Measurements from ENCODE around the gene LRRC32. TPM values are rescaled to one million over a fixed set of nuclear protein-coding genes. Genes with fewer than 3 reads are reported as not detected.

Gene LRRC32
- total RNA-seq, 1 donor from 2014 or later, result 24.4 TPM

DNA sequence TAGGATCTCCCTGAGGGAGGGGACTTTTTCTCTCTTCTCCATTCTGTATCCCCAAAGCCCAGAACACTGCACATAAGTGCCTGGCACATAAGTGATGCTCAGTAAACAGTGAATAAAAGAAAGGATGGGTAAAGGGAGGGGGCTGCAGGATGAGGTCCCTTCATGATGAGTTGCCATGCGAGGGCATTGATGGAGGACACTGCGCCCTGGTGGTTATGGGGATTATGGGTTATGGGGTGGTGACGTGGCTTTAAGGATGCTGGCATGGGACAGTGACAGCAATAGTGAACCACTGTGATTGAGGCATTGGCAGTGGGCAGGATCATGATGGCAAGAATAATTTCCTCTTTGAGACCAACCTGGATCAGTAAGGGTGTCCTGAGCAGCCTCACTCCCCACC, 43.9 kb upstream of the LRRC32 start:
- Histone ChIP-seq H3K36me3 (ENCODE audit: insufficient read depth, low read length) (no peaks in the 10 kb centered on the region), H3K9me3 (ENCODE audit: insufficient read depth, low read depth, low read length) (no peaks in the 10 kb centered on the region), H3K4me1 (ENCODE audit: insufficient read depth, low read length) (no peaks in the 10 kb centered on the region), H3K9ac (ENCODE audit: low read length) (no peak overlapping the region), H4K20me1 (ENCODE audit: insufficient read depth, low read length) (no peaks in the 10 kb centered on the region), H3K27ac (ENCODE audit: low read depth, low read length) (no peak overlapping the region), H3K4me3 (ENCODE audit: insufficient read depth, low read depth, low read length) (no peak overlapping the region), H3K4me2 (ENCODE audit: low read length) (no peak overlapping the region), H3K79me2 (ENCODE audit: insufficient read depth, low read length) (no peaks in the 10 kb centered on the region), H3K27me3 (ENCODE audit: insufficient read depth, low read length) (no peaks in the 10 kb centered on the region), H2AFZ (ENCODE audit: low read depth, low read length) (no peak overlapping the region)
- peaks cover 13% of the 10 kb centered on the region for H3K4me1 Mint-ChIP-seq (ENCODE audit: low read depth, unreplicated experiment)
- no peak for FAIRE-seq
- TF ChIP-seq, protein P1, sequence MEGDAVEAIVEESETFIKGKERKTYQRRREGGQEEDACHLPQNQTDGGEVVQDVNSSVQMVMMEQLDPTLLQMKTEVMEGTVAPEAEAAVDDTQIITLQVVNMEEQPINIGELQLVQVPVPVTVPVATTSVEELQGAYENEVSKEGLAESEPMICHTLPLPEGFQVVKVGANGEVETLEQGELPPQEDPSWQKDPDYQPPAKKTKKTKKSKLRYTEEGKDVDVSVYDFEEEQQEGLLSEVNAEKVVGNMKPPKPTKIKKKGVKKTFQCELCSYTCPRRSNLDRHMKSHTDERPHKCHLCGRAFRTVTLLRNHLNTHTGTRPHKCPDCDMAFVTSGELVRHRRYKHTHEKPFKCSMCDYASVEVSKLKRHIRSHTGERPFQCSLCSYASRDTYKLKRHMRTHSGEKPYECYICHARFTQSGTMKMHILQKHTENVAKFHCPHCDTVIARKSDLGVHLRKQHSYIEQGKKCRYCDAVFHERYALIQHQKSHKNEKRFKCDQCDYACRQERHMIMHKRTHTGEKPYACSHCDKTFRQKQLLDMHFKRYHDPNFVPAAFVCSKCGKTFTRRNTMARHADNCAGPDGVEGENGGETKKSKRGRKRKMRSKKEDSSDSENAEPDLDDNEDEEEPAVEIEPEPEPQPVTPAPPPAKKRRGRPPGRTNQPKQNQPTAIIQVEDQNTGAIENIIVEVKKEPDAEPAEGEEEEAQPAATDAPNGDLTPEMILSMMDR (IDR thresholded peaks at IDR 0.05; ENCODE audit: insufficient read depth, low read depth, low read length), result no peak
- no peak for TF ChIP-seq EZH2 (IDR thresholded peaks at IDR 0.05; ENCODE audit: insufficient read depth, low read length)
- no peak for DNase-seq (ENCODE audit: low read depth)
- no peak overlapping the region for H3K4me3 Mint-ChIP-seq (ENCODE audit: unreplicated experiment)
- peaks cover 2% of the 10 kb centered on the region for H3K9me3 Mint-ChIP-seq (ENCODE audit: unreplicated experiment)
- H3K27me3 Mint-ChIP-seq (ENCODE audit: low read depth, unreplicated experiment), result peaks cover 23% of the 10 kb centered on the region
- no peaks in the 10 kb centered on the region for H3K36me3 Mint-ChIP-seq (ENCODE audit: low read depth, unreplicated experiment)
- H3K27ac Mint-ChIP-seq (ENCODE audit: unreplicated experiment), result no peak overlapping the region

DNA sequence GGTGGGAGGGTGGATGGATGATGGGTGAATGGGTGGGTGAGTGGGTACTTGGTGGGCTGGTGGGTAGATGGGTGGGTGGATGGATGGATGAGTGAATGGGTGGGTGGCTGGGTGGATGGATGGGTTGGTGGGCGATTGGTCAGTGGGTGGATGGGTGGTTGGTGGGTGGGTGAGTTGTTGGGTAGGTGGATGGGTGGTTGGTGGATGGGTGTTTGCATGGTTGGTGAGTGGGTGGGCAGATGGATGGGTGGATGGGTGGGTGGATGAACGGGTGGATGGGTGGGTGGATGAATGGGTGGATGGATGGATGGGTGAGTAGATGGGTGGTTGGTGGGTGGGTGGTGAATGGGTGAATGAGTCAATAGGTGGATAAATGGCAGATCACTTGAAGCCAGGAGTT, 43.0 kb upstream of the LRRC32 start:
- peaks cover 13% of the 10 kb centered on the region for H3K4me1 Mint-ChIP-seq (ENCODE audit: low read depth, unreplicated experiment)
- FAIRE-seq (no peak), DNase-seq (ENCODE audit: low read depth) (no peak)
- H3K27me3 ChIP-seq (ENCODE audit: insufficient read depth, low read length), result no peaks in the 10 kb centered on the region
- peaks cover 2% of the 10 kb centered on the region for H3K9me3 Mint-ChIP-seq (ENCODE audit: unreplicated experiment)
- no peak overlapping the region for H3K4me2 ChIP-seq (ENCODE audit: low read length)
- H3K36me3 ChIP-seq (ENCODE audit: insufficient read depth, low read length), result no peaks in the 10 kb centered on the region
- no peaks in the 10 kb centered on the region for H3K4me1 ChIP-seq (ENCODE audit: insufficient read depth, low read length)
- no peak overlapping the region for H2AFZ ChIP-seq (ENCODE audit: low read depth, low read length)
- H3K79me2 ChIP-seq (ENCODE audit: insufficient read depth, low read length), result no peaks in the 10 kb centered on the region
- H3K4me3 Mint-ChIP-seq (ENCODE audit: unreplicated experiment), result no peak overlapping the region
- no peaks in the 10 kb centered on the region for H4K20me1 ChIP-seq (ENCODE audit: insufficient read depth, low read length)
- H3K4me3 ChIP-seq (ENCODE audit: insufficient read depth, low read depth, low read length), result no peak overlapping the region
- no peak overlapping the region for H3K27ac ChIP-seq (ENCODE audit: low read depth, low read length)
- H3K36me3 Mint-ChIP-seq (ENCODE audit: low read depth, unreplicated experiment), result no peaks in the 10 kb centered on the region
- H3K9ac ChIP-seq (ENCODE audit: low read length), result no peak overlapping the region
- TF ChIP-seq, protein P1 (IDR thresholded peaks at IDR 0.05; ENCODE audit: insufficient read depth, low read depth, low read length), result no peak
- no peak for TF ChIP-seq EZH2 (IDR thresholded peaks at IDR 0.05; ENCODE audit: insufficient read depth, low read length)
- H3K27me3 Mint-ChIP-seq (ENCODE audit: low read depth, unreplicated experiment), result peaks cover 23% of the 10 kb centered on the region
- H3K27ac Mint-ChIP-seq (ENCODE audit: unreplicated experiment), result no peak overlapping the region
- no peaks in the 10 kb centered on the region for H3K9me3 ChIP-seq (ENCODE audit: insufficient read depth, low read depth, low read length)

DNA sequence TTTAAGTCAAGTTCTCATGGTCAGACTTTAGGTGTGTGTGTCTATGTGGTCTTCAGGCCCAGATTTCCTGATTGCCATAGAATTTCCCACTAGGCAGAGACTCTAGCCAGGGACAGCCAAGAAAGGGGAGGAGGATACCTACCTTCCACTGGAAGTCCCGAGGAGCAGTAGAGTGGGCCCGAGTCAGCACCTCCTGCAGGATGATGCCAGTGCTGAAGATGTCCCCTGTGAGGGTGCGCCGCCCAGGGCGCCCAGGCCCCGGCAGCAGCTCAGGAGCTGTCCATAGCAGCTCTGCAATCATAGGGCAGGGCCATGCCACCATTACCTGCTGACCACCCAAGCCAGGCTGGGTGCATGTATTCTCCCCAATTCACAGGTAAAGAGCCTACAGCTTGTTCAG, 41.6 kb upstream of the LRRC32 start:
- Mint-ChIP-seq H3K27ac (ENCODE audit: unreplicated experiment) (no peak overlapping the region), H3K9me3 (ENCODE audit: unreplicated experiment) (peaks cover 2% of the 10 kb centered on the region), H3K27me3 (ENCODE audit: low read depth, unreplicated experiment) (peaks cover 27% of the 10 kb centered on the region), H3K36me3 (ENCODE audit: low read depth, unreplicated experiment) (no peaks in the 10 kb centered on the region), H3K4me3 (ENCODE audit: unreplicated experiment) (no peak overlapping the region), H3K4me1 (ENCODE audit: low read depth, unreplicated experiment) (peaks cover 13% of the 10 kb centered on the region)
- Histone ChIP-seq H3K9ac (ENCODE audit: low read length) (no peak overlapping the region), H3K9me3 (ENCODE audit: insufficient read depth, low read depth, low read length) (no peaks in the 10 kb centered on the region), H4K20me1 (ENCODE audit: insufficient read depth, low read length) (no peaks in the 10 kb centered on the region), H3K27me3 (ENCODE audit: insufficient read depth, low read length) (no peaks in the 10 kb centered on the region), H2AFZ (ENCODE audit: low read depth, low read length) (no peak overlapping the region), H3K36me3 (ENCODE audit: insufficient read depth, low read length) (no peaks in the 10 kb centered on the region), H3K4me2 (ENCODE audit: low read length) (no peak overlapping the region), H3K27ac (ENCODE audit: low read depth, low read length) (no peak overlapping the region), H3K4me3 (ENCODE audit: insufficient read depth, low read depth, low read length) (no peak overlapping the region), H3K4me1 (ENCODE audit: insufficient read depth, low read length) (no peaks in the 10 kb centered on the region), H3K79me2 (ENCODE audit: insufficient read depth, low read length) (no peaks in the 10 kb centered on the region)
- no peak for DNase-seq (ENCODE audit: low read depth)
- no peak for FAIRE-seq
- TF ChIP-seq, protein P1 (IDR thresholded peaks at IDR 0.05; ENCODE audit: insufficient read depth, low read depth, low read length), result no peak

All from astrocyte (in vitro differentiated cells and primary cell).